Panc1 (cell line): Measurements from ENCODE around the gene ELMO1.

ENCODE experiments used
- CTCF ChIP-seq: fragments of 450-650 bp; IDR thresholded peaks from 2 replicates; pipeline ENCODE4 v1.5.1; 2017; ENCODE audit warnings: mild to moderate bottlenecking
- POLR2AphosphoS5 ChIP-seq: IDR thresholded peaks from 2 replicates; pipeline ENCODE4 v1.6.1; 2012; ENCODE audit warnings: mild to moderate bottlenecking, low read depth, low read length, moderate library complexity
- REST ChIP-seq, 2 experiments: IDR thresholded peaks; 2 replicates each; pipeline ENCODE4 v1.6.1; 2011 to 2012; ENCODE audit warnings: low read depth in 2 of 2, control low read depth in 1 of 2, low read length in 1 of 2, mild to moderate bottlenecking in 1 of 2, moderate library complexity in 1 of 2; ENCODE audit not compliant: insufficient read depth in 1 of 2
- SIN3A ChIP-seq: IDR thresholded peaks from 2 replicates; pipeline ENCODE4 v1.6.1; 2012; ENCODE audit warnings: low read depth, mild to moderate bottlenecking, low read length, moderate library complexity, borderline replicate concordance; ENCODE audit not compliant: insufficient read depth

GRCh38 chr7:36870625-36871354 is 577.9 kb downstream of the ELMO1 start:
- no peak for TF ChIP-seq CTCF
- no peak for TF ChIP-seq POLR2AphosphoS5
- no peak for TF ChIP-seq REST (IDR thresholded peaks at IDR 0.05; ENCODE audit: insufficient read depth in 1 of 2, low read depth in 2 of 2, low read length in 1 of 2)
- TF ChIP-seq SIN3A, result no peak
